Dedifferentiated amniotic fluid mesenchymal stem cell (primary cell): ENCODE data around the gene KRTCAP2.
"Not testable (repeated sequence)": the region's sequence is repeated elsewhere in the genome, so short reads cannot be mapped to it uniquely, and the experiment has no call there.

Experiments used
- DNase-seq: peaks from one replicate; pipeline ENCODE4 v3.0.0-alpha.2; 2016; ENCODE audit errors: extremely low spot score

Gene KRTCAP2

GRCh38 chr1:155172732-155173477 lies at the start of gene KRTCAP2:
TSS of gene KRTCAP2 (minus strand) at chr1:155173304. CDS start at chr1:155173224, 80 bp downstream.
- DNase-seq = peak; percentile 96

GRCh38 chr1:155220211-155220965 lies 47.3 kb upstream of the KRTCAP2 start:
- DNase-seq = not testable (repeated sequence)

DNA sequence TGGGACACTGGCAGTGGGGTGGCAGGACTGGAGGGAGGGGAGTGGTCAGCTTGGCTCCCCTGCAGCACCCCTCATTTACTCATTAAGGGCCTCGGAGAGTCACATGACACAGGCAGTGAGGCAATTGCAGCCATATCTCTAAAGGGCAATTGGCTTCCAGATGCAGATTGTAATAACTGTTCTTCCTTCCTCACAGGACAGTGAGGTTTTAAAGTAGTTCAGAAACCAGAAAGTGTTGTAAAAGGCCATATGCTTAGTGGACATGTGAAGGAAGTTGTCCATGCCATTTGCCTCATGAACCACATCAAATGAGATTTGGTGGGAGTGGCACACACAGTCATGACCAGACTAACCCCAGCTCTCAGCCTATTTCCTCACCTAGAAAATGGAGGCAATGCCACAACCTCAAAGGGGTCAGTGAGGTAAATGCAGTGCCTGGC lies 46.5 kb upstream of the KRTCAP2 start:
- DNase-seq = no peak

DNA sequence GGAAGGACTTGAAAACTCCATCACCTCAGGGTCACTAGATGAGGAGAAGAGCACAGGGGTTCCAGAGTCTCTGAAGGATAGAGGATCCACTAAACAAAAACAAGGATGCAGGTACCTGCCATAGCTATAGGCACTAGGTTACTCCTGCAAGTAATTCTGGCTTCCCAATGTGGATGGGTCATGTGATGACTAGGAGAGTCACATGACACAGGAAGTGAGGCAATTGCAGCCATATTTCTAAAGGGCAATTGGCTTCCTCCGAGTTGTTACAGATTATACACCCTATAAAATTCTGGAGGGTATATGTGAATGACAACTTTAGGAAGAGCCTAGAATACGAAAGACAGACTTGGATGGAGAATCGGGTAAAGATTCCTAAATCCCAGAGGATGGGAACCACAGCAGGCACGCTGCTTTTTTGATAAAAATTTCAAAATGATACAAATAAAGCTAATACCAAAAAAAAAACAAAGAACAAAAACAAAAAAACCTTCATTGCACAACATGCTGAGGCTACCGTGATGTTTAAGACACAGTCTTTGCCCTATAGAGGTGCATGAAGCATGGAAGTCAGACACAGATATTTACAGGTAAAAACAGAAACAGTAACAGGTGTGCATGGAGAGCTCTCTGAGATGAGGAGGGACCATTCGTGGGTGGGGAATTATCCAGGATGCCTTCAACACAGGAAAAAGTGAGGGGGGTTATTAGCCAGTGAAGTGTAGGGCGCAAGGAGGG lies 45.9 kb upstream of the KRTCAP2 start:
- DNase-seq = peak; percentile 42

- DNase-seq = not testable (repeated sequence)
Measured at GRCh38 chr1:155214702-155215101, 41.6 kb upstream of the KRTCAP2 start.

GRCh38 chr1:155212051-155212440 lies 38.9 kb upstream of the KRTCAP2 start:
- not testable (repeated sequence) for DNase-seq

- DNase-seq = not testable (repeated sequence)
Measured at GRCh38 chr1:155211381-155212050, 38.4 kb upstream of the KRTCAP2 start.

- DNase-seq = peak; percentile 13
Measured at GRCh38 chr1:155210314-155211104, 37.4 kb upstream of the KRTCAP2 start.

- no peak for DNase-seq
Measured at GRCh38 chr1:155209312-155209721, 36.2 kb upstream of the KRTCAP2 start.

DNA sequence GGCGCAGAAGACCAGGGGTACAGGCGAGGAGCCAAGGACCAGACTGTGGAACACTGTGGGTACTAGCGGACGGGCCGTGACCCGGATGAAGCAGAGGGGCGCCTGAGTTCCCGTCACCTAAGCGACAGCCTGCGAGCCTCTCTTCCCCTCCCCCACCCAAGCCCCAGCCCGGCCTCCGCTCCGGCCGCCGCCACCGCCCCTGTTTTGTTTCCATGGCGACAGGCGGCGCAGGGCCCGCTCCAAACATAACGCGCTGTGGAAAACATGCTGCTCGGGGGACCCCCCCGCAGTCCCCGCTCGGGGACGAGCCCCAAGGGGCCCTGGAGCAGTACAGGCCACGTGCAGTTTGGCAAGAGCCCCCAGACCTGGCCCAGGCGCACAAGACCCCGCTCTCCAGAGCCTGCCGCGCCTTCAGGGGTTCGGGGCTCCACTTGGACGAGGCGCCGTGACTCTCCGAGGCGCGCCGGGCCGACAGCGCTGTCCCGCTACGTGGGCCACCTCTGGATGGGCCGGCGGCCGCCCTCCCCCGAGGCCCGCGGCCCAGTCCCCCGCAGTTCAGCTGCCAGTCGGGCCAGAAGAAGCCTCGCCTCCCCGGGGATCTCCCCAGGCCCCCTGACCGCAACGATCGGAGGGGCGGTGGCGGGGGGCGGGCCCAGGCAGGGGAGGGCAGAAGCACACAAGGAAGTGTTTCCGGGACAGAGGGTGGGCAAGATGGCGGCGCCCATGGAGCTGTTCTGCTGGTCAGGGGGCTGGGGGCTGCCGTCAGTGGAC lies 35.6 kb upstream of the KRTCAP2 start, which contains the start of gene MTX1:
TSS of gene MTX1 (plus strand) at position 155 of the 771 bp plus-strand sequence. CDS start at position 265, 110 bp downstream.
- peak; percentile 82 for DNase-seq

- no peak for DNase-seq
Measured at GRCh38 chr1:155207806-155208540, 34.9 kb upstream of the KRTCAP2 start, which contains the start of gene THBS3. TSS of gene THBS3 (minus strand) at chr1:155207897. CDS start at chr1:155207876, 21 bp downstream.

GRCh38 chr1:155206891-155207805 lies 34.0 kb upstream of the KRTCAP2 start:
- DNase-seq = peak; percentile 78

DNA sequence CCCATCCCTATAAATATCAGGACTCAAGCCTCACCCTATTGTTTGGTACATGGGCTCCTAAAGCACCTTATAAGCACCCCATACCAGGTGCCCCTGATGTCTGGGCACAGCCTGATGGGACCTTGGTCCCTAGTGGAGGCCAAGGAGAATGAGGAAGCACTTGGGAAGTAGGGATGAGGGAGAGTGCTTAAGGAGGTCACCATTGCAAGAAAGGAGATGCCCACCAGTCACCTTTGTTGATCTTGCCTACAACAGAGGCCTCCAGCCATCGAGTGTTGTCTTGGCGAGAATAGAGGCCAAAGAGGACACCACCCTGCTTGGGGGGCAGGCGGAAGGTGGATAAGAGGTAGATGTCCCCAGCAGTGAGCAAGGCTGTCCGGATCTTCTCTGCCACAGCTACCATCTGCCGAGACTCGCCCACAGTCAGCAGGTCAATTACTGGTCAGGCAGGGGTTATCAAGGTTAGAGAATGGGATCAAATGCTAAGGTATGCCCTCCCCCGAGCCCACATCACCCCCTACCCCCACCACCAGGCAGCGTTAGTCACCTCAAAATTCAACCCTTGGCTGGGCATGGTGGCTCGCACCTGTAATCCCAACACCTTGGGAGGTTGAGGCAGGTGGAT lies 33.0 kb upstream of the KRTCAP2 start:
- DNase-seq = no peak

DNA sequence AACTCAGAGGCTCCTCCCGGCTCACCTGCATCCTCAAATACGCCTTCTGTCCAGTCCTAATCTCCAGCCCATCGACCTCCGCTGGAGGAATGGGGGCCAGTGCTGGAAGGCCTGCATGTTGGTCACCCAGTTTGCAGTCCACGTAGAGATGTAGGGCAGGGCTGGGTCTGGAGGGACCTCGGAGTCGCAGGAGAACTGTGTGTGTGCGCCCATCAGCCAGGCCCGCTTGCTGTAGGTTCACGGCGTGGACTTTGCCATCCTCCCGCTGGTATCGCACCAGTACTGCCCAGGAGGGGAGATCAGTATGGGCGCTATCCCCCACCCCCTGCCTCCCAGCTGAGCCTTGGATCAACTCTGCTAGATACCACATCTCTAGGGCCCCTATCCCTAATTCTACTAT lies 31.9 kb upstream of the KRTCAP2 start:
- peak; percentile 5 for DNase-seq

- no peak for DNase-seq
Measured at GRCh38 chr1:155202731-155203515, 29.8 kb upstream of the KRTCAP2 start.

GRCh38 chr1:155202198-155202597 lies 29.1 kb upstream of the KRTCAP2 start:
- DNase-seq = no peak

GRCh38 chr1:155200920-155201319 lies 27.8 kb upstream of the KRTCAP2 start:
- DNase-seq = no peak
